ENCODE measurements around the gene MON2.

GRCh38 chr12:62426089-62426488 is 40.5 kb upstream of the MON2 start:
- TF ChIP-seq EZH2 (IDR thresholded peaks at IDR 0.05; ENCODE audit: borderline replicate concordance, low read depth, low read length, severe bottlenecking) (no peak), CTCF (IDR thresholded peaks at IDR 0.05; ENCODE audit: borderline replicate concordance, extremely low read depth, low read length, poor library complexity, severe bottlenecking) (no peak)
